GM20000 (cell line): ENCODE results near the gene LTV1.
A peak's percentile ranks its signal among the peaks of the same experiment; 100 is the strongest.

Experiments
- DNase-seq: peaks from one replicate; pipeline ENCODE4 v3.0.0; 2012; ENCODE audit warnings: low spot score
- TF ChIP-seq, protein P1 (sequence below): IDR thresholded peaks from 2 replicates; pipeline ENCODE4 v1.5.1; 2012; ENCODE audit warnings: mild to moderate bottlenecking, control low read depth; ENCODE audit errors: extremely low read depth, missing control alignments

The LTV1 gene

DNA sequence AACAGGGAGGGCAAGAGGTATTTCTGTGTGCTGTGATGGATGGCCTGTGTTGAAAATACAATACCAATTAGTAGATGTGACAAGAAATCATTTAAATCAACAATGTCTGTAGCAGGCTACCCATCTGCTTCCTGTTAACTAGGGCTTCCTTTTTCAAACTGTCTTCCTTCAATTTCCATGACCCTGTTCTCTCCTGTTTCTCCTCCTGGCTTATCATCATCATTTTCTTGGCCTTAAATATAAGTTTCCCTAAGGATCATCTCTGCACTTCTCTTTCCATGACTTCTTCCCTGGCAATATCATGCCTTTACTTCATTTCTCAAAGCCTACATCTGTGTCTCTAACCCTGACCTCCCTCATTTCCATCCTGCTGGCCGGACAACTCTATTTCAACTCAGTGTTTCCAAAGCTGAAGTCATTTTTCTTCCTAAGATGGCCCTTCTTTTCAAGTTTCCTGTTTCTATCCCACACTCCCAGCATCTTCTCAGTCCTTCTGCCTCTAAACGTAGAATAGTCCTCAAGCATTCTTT, 39.3 kb downstream of the LTV1 start:
- DNase-seq: no peak
- TF ChIP-seq, protein P1, sequence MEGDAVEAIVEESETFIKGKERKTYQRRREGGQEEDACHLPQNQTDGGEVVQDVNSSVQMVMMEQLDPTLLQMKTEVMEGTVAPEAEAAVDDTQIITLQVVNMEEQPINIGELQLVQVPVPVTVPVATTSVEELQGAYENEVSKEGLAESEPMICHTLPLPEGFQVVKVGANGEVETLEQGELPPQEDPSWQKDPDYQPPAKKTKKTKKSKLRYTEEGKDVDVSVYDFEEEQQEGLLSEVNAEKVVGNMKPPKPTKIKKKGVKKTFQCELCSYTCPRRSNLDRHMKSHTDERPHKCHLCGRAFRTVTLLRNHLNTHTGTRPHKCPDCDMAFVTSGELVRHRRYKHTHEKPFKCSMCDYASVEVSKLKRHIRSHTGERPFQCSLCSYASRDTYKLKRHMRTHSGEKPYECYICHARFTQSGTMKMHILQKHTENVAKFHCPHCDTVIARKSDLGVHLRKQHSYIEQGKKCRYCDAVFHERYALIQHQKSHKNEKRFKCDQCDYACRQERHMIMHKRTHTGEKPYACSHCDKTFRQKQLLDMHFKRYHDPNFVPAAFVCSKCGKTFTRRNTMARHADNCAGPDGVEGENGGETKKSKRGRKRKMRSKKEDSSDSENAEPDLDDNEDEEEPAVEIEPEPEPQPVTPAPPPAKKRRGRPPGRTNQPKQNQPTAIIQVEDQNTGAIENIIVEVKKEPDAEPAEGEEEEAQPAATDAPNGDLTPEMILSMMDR: no peak

DNA sequence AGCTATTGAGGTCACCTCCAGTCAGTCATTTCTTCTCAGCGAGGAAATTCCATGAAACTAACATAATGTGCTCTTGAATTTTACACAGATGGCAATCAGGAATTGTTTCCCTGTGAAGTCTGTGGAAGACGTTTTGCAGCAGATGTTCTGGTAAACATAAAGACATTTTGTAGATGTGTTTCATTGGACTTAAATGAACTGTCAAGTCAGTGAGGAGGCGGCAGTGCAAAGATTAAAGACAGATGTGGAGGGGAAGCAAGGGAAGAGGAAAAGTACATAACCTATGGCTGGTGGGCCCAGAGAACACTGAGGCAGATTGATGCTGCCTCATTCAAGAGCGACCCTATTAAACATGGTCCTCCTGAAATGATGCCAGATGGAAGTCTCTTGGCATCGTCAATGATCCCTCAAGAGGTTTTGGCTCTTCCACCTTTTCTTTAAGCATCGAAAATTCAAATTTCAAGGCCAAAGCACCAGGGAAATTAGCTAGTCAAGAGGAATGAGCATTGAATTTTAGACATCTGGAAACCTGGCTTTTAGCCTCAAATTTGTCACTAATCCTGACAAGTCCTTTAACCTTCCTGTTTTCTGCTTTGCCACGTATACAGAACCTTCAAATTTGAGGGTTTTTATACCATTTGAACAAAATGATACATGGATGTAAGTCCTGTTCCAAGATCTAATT, 41.2 kb downstream of the LTV1 start:
- no peak for DNase-seq
- TF ChIP-seq, protein P1: no peak

DNA sequence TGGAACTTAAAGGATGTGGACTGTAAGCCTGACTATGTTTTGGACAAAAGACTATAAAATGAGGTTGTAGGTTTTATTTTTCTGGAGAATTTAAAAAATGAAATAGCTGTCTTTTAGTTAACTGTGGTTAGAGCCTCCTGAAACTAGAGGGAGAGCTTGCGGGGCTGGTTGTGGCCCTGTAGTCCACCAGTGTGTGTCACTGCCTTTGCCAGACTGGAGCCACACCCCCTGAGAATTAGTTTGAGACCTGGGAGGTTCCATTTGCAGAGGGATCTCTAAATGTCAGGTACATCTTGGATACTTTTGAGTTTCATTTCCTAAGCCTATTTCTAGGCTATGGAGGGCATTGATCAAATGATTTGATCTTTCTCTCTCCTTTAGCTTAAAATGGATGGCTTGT, 42.0 kb downstream of the LTV1 start:
- DNase-seq: no peak
- TF ChIP-seq, protein P1: no peak

DNA sequence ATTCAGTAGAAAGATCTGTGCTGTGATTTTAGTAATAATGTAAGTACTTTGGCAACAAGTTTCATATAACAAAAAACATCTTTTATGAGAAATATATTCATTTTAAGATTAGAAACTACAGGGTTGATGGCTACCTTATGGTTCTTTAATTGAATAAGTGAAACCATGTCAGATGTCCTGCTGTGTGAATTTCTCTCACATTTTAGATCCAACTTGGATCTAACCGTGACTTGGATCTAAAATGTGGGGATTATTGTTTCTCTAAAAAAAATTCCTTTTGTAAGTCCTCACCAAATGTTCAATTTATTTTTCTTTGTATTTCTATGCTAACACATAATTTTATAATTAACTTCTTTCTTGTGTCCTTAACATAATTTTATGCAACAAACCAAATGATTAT, 51.5 kb downstream of the LTV1 start:
- TF ChIP-seq, protein P1: no peak
- no peak for DNase-seq

DNA sequence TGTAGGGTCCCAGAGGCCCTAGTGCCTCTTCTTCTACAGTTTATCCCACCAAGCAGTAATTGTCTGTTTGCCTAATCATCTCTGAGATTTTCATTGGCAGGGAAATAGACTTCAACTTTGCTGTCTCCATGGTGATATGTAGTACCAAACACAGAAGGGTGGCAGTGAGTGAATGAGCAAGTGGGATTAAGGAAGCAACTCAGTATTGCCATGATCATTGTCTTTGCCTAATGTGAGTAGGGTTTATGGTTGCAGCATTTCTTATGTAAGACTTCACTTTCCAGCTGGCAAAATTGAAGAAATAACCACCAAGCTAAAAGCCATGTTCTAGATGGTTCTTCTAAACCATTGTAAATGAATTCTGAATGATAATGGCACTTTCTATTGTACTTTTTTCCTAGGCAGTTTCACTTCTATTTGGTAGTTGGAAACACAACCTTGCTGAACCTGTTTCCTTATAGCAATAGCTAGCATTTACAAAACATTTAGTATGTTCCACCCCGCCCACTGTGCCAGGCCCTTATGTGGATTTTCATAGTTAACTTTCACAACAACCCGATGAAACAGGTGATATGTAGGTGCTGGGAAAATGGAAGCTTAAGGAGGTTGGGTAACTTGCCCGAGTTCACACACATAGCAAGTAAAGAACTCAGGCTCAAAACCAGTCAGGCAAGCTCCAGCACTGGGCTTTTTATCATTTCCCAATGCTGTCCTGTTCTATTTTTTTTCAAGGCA, 53.2 kb downstream of the LTV1 start:
- DNase-seq: no peak
- TF ChIP-seq, protein P1: no peak

DNA sequence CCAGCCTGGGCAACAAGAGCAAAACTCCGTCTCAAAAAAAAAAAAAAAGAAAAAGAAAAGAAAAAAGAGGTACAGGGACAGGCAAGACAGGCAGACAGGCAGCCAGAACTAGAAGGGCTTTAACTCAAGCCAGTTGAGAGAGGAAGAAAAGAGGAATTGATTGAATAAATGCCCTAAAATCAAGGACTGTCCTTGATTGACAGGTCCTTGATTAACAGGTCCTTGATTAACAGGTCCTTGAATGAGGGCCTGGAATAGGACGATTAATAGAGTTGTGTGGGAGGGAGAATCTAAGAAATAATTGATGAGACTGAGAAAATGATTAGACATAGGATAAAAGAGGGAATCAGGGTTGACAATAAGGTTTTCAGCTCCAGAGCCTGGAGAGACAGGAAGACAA, 57.2 kb downstream of the LTV1 start:
- DNase-seq: no peak
- TF ChIP-seq, protein P1: no peak

DNA sequence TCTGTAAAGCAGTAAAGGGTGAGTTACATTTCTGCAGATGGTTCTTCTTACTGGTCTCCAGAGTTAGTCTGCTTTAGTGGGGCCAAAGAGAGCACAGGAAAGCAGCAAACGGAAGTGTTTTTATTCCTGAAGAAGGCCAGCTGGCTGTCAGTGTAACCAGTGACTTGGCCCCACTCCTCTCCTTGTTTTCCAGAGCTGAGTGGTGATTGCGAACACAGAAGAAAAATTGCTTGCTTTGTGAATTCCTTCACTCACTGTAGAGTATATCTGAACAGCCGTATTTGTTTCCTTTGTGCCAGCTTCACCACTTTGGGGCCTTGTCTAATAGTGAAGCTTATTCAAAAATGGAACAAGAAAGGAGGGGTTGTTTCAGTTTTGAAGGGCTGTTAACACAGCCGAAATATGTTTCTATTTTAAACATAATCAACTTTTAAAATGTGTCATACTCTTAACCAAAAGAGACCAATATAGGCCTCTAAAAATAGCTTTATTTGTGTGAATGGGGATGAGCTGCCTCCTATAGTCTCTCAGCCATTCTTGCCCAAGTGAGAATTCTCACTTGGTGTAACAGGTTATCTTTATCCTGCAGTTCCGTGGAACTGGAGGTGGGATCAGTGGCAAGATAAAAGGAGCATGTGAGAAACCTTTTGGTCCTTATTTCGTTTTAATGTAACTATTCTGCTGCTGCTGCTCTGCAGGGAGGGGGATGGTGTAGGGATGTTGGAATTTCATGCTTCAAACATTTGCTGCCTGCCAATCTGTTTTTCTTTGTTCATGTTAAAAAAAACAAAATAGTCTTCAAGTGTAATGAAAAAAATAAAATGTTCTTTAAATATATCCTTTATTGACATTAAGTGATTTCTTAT, 59.0 kb downstream of the LTV1 start:
- DNase-seq: peak; percentile 61
- TF ChIP-seq, protein P1: no peak
